ENCODE data around the gene NUP62. TPM values are rescaled to one million over a fixed set of nuclear protein-coding genes. Genes with fewer than 3 reads are reported as not detected.

Gene NUP62
- total RNA-seq, 6 donors from 2014 or later: 34.7 to 44.4 (median 40.1) TPM

- Histone ChIP-seq H3K27me3 (no peaks in the 10 kb centered on the region), H3K9me3 (no peaks in the 10 kb centered on the region), H3K4me3 (no peak overlapping the region), H3K27ac (no peak overlapping the region), H3K4me1 (peaks cover 5 to 24% (median 8%) of the 10 kb centered on the region in 4 donors), H3K36me3 (peaks cover 0 to 52% (median 21%) of the 10 kb centered on the region in 4 donors)
- WGBS, 2 donors: 93 to 99% methylated on average over 6 of the region's 6 CpGs
- TF ChIP-seq CTCF (IDR thresholded peaks at IDR 0.05): peak in 1 of 6 experiments; percentile 12
- TF ChIP-seq POLR2AphosphoS5 (IDR thresholded peaks at IDR 0.05): no peak
- no peak for TF ChIP-seq POLR2A (IDR thresholded peaks at IDR 0.05)
- no peak for TF ChIP-seq EP300 (IDR thresholded peaks at IDR 0.05)
- ATAC-seq (ENCODE audit: low FRiP score in 2 of 2) (no peak), DNase-seq (no peak)
Measured at GRCh38 chr19:49915271-49915670, 14.0 kb downstream of the NUP62 start.

- no peak for ATAC-seq (ENCODE audit: low FRiP score in 2 of 2)
- WGBS, 2 donors: 88 to 90% methylated on average over 10 of the region's 10 CpGs
Measured at GRCh38 chr19:49913720-49914119, 15.6 kb downstream of the NUP62 start.

GRCh38 chr19:49912965-49913685 lies 16.2 kb downstream of the NUP62 start:
- Histone ChIP-seq H3K4me3 (no peak overlapping the region), H3K27me3 (no peaks in the 10 kb centered on the region), H3K4me1 (peaks cover 5 to 24% (median 8%) of the 10 kb centered on the region in 4 donors), H3K9me3 (no peaks in the 10 kb centered on the region), H3K27ac (peak overlapping the region in 1 of 4 donors; percentile 15), H3K36me3 (peaks cover 0 to 58% (median 35%) of the 10 kb centered on the region in 4 donors)
- ATAC-seq (ENCODE audit: low FRiP score in 2 of 2) (no peak), DNase-seq (peak in 1 of 2 donors; percentile 69)
- 68 to 76% methylated on average over 14 to 21 of the region's 21 CpGs for WGBS, 2 donors
- TF ChIP-seq POLR2A (IDR thresholded peaks at IDR 0.05): no peak
- no peak for TF ChIP-seq POLR2AphosphoS5 (IDR thresholded peaks at IDR 0.05)
- TF ChIP-seq EP300 (IDR thresholded peaks at IDR 0.05): no peak
- peak in 1 of 6 experiments; percentile 10 for TF ChIP-seq CTCF (IDR thresholded peaks at IDR 0.05)

More at GRCh38 chr19:49913720-49914119, 15.6 kb downstream of the NUP62 start:
- peaks cover 0 to 56% (median 29%) of the 10 kb centered on the region in 4 donors for H3K36me3 ChIP-seq
- TF ChIP-seq EP300 (IDR thresholded peaks at IDR 0.05) (no peak), POLR2A (IDR thresholded peaks at IDR 0.05) (no peak), CTCF (IDR thresholded peaks at IDR 0.05) (no peak), POLR2AphosphoS5 (IDR thresholded peaks at IDR 0.05) (no peak)
- H3K4me1 ChIP-seq: peaks cover 5 to 24% (median 8%) of the 10 kb centered on the region in 4 donors
- no peak overlapping the region for H3K27ac ChIP-seq
- no peaks in the 10 kb centered on the region for H3K27me3 ChIP-seq
- no peaks in the 10 kb centered on the region for H3K9me3 ChIP-seq
- H3K4me3 ChIP-seq: no peak overlapping the region
- no peak for DNase-seq

- TF ChIP-seq EP300 (IDR thresholded peaks at IDR 0.05): no peak
- TF ChIP-seq POLR2AphosphoS5 (IDR thresholded peaks at IDR 0.05): no peak
- no peak for TF ChIP-seq POLR2A (IDR thresholded peaks at IDR 0.05)
- no peak for TF ChIP-seq CTCF (IDR thresholded peaks at IDR 0.05)
- DNase-seq (no peak), ATAC-seq (ENCODE audit: low FRiP score in 2 of 2) (peak in 1 of 2 donors; percentile 25)
- Histone ChIP-seq H3K4me3 (no peak overlapping the region), H3K27ac (peak overlapping the region in 1 of 4 donors; percentile 54), H3K4me1 (peaks cover 5 to 18% (median 8%) of the 10 kb centered on the region in 4 donors), H3K27me3 (no peaks in the 10 kb centered on the region), H3K9me3 (no peaks in the 10 kb centered on the region), H3K36me3 (peaks cover 0 to 67% (median 41%) of the 10 kb centered on the region in 4 donors)
- 60% methylated on average over 5 to 9 of the region's 9 CpGs for WGBS, 2 donors
Measured at GRCh38 chr19:49911381-49912145, 17.7 kb downstream of the NUP62 start.
